SK-N-MC (cell line): ENCODE measurements around the gene LRP5.

ENCODE experiments used
- EZH2 ChIP-seq: fragments of 200-600 bp; sonication (generic); IDR thresholded peaks from one replicate; pipeline ENCODE4 v1.6.1; 2017; ENCODE audit warnings: antibody characterized with exemption
- FOXP2 ChIP-seq: optimal IDR thresholded peaks from 2 replicates; pipeline ENCODE3; 2011; ENCODE audit warnings: mild to moderate bottlenecking, moderate library complexity; ENCODE audit not compliant: insufficient read depth; ENCODE audit errors: extremely low read length, control extremely low read depth

GRCh38 chr11:68469122-68469521, 156.7 kb downstream of the LRP5 start:
- no peak for TF ChIP-seq EZH2
- TF ChIP-seq FOXP2 = no peak
